Kidney (tissue), 14 donors: ENCODE data around the gene CNIH2. TPM values are rescaled to one million over a fixed set of nuclear protein-coding genes. Genes with fewer than 3 reads are reported as not detected.

ENCODE experiments used
- DNase-seq, 5 donors: peaks; one replicate each; pipeline ENCODE4 v3.0.0-alpha.2; 2013 to 2020
- FAIRE-seq: peaks from 2 replicates; lab custom pipeline; 2012; peaks lifted over from hg19 to GRCh38; lab: Jason Lieb, UNC
- H3K27ac ChIP-seq, 2 donors: one replicate each; pipeline ENCODE4 v1.7.0; 2013; ENCODE audit warnings: low read depth in 2 of 2, low read length in 2 of 2, inconsistent platforms in 1 of 2
- H3K27me3 ChIP-seq: one replicate; pipeline ENCODE4 v1.7.1; 2013; ENCODE audit warnings: low read length, inconsistent platforms; ENCODE audit not compliant: control insufficient read depth, insufficient read depth
- H3K36me3 ChIP-seq, 3 donors: one replicate each; pipeline versions ENCODE4 v1.7.0 to v1.7.1; 2013; ENCODE audit warnings: low read length in 3 of 3, control low read depth in 1 of 3, inconsistent platforms in 1 of 3; ENCODE audit not compliant: insufficient read depth in 3 of 3, control insufficient read depth in 2 of 3
- H3K4me1 ChIP-seq, 3 donors: one replicate each; pipeline versions ENCODE4 v1.7.0 to v1.7.1; 2013; ENCODE audit warnings: low read length in 3 of 3, inconsistent platforms in 1 of 3, low read depth in 1 of 3; ENCODE audit not compliant: control insufficient read depth in 2 of 3, insufficient read depth in 2 of 3
- H3K4me3 ChIP-seq, 3 donors: one replicate each; pipeline versions ENCODE4 v1.7.0 to v1.8.1; 2013; ENCODE audit warnings: low read length in 3 of 3, control low read depth in 1 of 3, inconsistent platforms in 1 of 3
- H3K9ac ChIP-seq, 3 donors: one replicate each; pipeline versions ENCODE4 v1.7.0 to v1.7.1; 2013; ENCODE audit warnings: low read length in 3 of 3, control low read depth in 1 of 3, inconsistent platforms in 1 of 3
- H3K9me3 ChIP-seq, 3 donors: one replicate each; pipeline versions ENCODE4 v1.7.0 to v1.7.1; 2013; ENCODE audit warnings: low read length in 3 of 3, control low read depth in 1 of 3, inconsistent platforms in 1 of 3; ENCODE audit not compliant: control insufficient read depth in 2 of 3, insufficient read depth in 1 of 3
- intact Hi-C: fragments of 100-400 bp; cut with DNase I; formaldehyde crosslinking; loops from one replicate; pipeline ENCODE4 v1.11.1; 2022
- polyA plus RNA-seq: library from polyadenylated mRNA; stranded (reverse); fragments of 350-450 nt; fragmentation: Illumina TruSeq; extraction: RNeasy Lipid Tissue Mini Kit (QIAGEN cat#74804); gene quantifications from one replicate; pipeline ENCODE4 v1.2.3, GENCODE V29; 2014; ENCODE audit warnings: low read depth, low replicate concordance; ENCODE audit not compliant: insufficient read depth
- total RNA-seq: library from RNA; stranded (reverse); fragmentation: NEBNext Ultra II Directional; extraction: Animal tissue kit (Norgen Biotek cat#: 25700); gene quantifications from one replicate; pipeline ENCODE4 v1.2.1, GENCODE V29; 2021
- TF ChIP-seq, protein P1 (sequence below): IDR thresholded peaks from 3 replicates; pipeline ENCODE4 v1.5.1; 2012; ENCODE audit warnings: mild to moderate bottlenecking, moderate library complexity, borderline replicate concordance; ENCODE audit not compliant: insufficient read depth; ENCODE audit errors: extremely low read depth
- donor health status: control.
- donor health status: control.
- donor health status: control.
- donor health status: control.
- donor health status: control.
- donor health status: DM: yes; HTN: yes; CAD: no.
- donor health status: Normal renal cell carcinoma (clear cell type).

The CNIH2 gene
- total and polyA plus RNA-seq, 2 donors from 2014 or later: 0.63 TPM; not detected in 1

DNA sequence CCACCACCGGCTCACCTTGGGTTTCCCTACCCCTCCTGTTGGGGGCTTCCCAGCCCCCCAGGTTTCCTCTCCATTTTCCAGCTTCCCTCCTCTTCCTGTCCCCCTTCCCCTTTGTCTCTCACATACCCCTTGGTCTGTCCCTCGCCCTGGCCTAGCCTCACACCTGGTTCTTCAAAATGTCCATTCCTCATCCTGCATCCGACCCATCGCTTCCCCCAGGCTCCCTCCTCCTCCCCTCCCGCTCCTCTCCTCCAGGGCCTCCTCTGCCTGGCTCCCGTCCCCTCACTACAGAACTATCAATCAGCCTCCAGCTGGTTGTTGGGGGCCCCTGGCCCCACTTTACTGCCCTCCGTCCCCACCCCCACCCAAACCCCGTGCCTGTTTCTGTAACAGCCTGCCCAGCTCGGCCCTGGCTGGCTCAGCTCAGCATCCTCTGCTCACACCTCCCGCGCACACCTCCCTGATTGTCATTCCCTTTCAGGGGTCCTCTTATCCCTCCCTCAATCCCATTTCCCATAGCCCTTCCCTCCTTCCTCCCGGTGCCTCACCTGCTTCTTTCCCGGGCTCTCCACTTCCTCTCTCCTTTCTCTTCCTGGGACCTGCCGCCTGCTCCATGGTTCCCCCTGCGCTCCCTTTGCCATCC is 1.2 kb downstream of the CNIH2 start:
- Histone ChIP-seq H3K9ac (no peak overlapping the region), H3K27me3 (no peaks in the 10 kb centered on the region), H3K4me1 (peaks cover 0 to 5% (median 0%) of the 10 kb centered on the region in 3 donors), H3K9me3 (no peaks in the 10 kb centered on the region), H3K27ac (no peak overlapping the region), H3K4me3 (no peak overlapping the region), H3K36me3 (peaks cover 1 to 7% (median 3%) of the 10 kb centered on the region in 3 donors)
- TF ChIP-seq, protein P1, sequence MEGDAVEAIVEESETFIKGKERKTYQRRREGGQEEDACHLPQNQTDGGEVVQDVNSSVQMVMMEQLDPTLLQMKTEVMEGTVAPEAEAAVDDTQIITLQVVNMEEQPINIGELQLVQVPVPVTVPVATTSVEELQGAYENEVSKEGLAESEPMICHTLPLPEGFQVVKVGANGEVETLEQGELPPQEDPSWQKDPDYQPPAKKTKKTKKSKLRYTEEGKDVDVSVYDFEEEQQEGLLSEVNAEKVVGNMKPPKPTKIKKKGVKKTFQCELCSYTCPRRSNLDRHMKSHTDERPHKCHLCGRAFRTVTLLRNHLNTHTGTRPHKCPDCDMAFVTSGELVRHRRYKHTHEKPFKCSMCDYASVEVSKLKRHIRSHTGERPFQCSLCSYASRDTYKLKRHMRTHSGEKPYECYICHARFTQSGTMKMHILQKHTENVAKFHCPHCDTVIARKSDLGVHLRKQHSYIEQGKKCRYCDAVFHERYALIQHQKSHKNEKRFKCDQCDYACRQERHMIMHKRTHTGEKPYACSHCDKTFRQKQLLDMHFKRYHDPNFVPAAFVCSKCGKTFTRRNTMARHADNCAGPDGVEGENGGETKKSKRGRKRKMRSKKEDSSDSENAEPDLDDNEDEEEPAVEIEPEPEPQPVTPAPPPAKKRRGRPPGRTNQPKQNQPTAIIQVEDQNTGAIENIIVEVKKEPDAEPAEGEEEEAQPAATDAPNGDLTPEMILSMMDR: no peak
- FAIRE-seq (no peak), DNase-seq (no peak)
- intact Hi-C loops: loop anchor here (10.0 kb wide), 1 partner anchor 54 kb away; no protein-coding TSS in a partner anchor

DNA sequence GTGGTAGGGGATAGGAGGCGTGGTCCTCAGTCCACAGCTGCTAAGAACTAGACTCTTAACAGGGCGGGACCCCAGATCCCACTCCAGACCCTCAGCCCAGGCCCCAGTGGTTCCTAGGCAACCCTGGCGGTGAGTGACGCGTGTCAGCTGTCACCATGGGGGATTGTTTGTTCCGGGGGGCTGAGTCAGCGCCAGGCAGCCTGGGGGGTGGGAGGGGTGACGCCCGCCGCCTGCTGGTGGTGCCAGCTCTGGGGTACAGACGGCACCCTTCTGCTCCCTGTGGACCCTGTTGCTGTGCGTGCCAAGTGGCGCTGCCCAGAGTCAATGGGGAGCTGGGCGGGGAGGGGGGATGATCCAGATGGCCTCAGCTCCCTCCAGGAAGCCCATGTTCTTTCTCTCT is 2.5 kb downstream of the CNIH2 start:
- Histone ChIP-seq H3K27ac (no peak overlapping the region), H3K9me3 (no peaks in the 10 kb centered on the region), H3K36me3 (peaks cover 0 to 1% (median 0%) of the 10 kb centered on the region in 3 donors), H3K4me3 (no peak overlapping the region), H3K9ac (no peak overlapping the region), H3K27me3 (no peaks in the 10 kb centered on the region), H3K4me1 (peaks cover 0 to 5% (median 0%) of the 10 kb centered on the region in 3 donors)
- intact Hi-C loops: no loop called here
- no peak for FAIRE-seq
- TF ChIP-seq, protein P1: no peak
- no peak for DNase-seq

DNA sequence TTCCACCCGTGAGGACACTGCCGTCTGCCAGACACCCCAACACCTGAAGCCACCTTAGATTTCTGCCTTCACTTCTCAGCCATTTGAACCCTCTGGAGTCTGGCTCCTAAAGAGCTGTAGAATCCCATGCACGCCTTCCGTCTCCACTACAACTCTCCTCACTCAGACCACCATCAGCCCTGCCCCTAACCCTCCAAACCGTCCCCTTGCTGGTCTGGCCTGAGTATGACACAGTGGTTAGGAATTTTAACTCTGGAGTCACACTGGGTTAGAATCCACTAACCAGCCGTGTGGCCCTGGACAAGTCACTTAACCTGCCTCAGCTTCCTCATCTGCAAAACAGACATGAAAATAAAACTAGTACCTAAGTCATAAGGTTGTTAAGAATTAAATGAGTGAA is 3.0 kb downstream of the CNIH2 start:
- intact Hi-C loops: no loop called here
- Histone ChIP-seq H3K4me1 (peaks cover 0 to 5% (median 0%) of the 10 kb centered on the region in 3 donors), H3K36me3 (peaks cover 0 to 4% (median 0%) of the 10 kb centered on the region in 3 donors), H3K4me3 (no peak overlapping the region), H3K9me3 (no peaks in the 10 kb centered on the region), H3K9ac (no peak overlapping the region), H3K27me3 (no peaks in the 10 kb centered on the region), H3K27ac (no peak overlapping the region)
- TF ChIP-seq, protein P1: no peak
- FAIRE-seq (no peak), DNase-seq (no peak)
